ENCODE data around the gene RPRD1B.
"Not testable (repeated sequence)": the region's sequence is repeated elsewhere in the genome, so short reads cannot be mapped to it uniquely, and the experiment has no call there.

Gene RPRD1B

DNA sequence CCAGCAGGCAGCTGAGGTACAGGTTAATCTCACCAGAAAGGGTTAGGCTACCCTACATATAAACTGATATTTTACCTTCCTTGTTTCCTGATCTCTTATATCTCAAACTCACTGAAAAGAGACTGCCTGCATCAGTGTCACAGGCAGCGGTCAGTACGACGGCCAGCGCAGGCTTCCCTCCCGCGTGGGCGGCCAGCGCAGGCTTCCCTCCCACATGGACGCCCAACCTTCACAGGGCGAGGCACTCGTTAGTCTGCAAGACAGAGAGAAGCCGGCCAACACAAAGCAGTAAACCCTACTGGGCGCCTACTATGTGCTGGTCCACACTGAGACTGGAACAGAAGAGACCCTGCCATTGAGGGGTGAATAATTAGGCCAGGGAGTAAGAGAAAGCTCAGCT lies 33.3 kb upstream of the RPRD1B start:
- peak in 1 of 10 donors; percentile 81 for DNase-seq
- intact Hi-C loops (cut with DNase I): no loop called here

GRCh38 chr20:38001173-38001875 lies 32.2 kb upstream of the RPRD1B start:
- no peak for DNase-seq
- intact Hi-C loops (cut with DNase I): no loop called here

DNA sequence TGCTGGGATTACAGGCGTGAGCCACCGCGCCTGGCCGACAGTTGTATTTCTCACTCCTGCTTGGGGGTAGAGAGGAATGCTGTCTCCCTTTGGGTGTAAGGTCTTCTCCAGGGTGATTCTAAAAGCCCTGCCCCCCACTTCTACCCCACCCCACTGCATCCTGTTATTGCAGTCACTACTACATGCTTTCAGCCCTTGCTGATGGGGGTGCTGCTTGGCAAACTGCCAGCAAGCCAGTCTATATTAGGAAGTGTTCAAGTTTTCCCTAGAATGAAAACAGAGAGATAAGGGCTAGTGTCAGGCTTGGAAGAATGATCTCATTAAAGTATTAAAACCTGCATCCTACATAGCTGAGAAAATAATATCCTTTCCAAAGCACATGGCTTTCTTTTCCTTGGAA lies 31.6 kb upstream of the RPRD1B start:
- no peak for DNase-seq
- intact Hi-C loops (cut with DNase I): no loop called here

DNA sequence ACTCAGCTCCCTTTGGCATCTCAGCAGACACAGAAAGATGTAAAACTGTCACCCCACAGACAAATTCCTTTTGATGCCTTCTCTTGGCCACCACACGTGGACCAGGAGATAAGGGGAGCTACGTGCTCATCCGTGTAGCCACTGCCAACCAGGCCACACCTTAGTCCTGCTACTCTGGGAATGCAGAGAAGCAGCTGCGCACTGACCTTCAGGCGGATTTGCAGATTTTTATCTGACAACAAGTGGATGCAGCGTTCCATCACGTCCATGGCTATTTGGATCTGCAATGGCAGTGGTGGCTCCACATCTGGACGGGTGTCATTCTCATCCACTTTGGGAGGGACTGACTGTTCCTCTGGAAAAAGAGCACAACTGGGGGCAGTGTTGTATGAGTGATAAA lies 31.1 kb upstream of the RPRD1B start:
- intact Hi-C loops (cut with DNase I): no loop called here
- no peak for DNase-seq

DNA sequence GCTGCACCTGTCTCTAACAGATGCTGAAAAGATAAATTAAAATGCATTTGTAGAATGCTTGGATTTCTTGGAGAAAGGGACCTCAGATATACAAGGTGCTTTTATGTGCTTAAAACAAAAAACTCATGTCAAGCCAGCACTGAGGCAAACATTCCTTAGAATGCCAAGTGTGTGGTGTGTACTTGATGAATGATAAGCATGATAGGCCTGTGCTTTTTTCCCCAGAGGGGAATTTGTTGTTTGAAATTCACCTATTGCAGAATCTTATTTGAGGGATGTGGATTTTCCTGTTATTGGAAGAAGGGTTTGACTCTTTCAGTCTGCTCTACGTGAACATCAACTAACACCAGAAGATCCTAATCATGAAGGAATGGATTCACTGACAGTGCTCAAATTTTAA lies 29.1 kb upstream of the RPRD1B start:
- intact Hi-C loops (cut with DNase I): no loop called here
- no peak for DNase-seq

GRCh38 chr20:38005903-38006302 lies 27.6 kb upstream of the RPRD1B start:
- DNase-seq: no peak
- intact Hi-C loops (cut with DNase I): no loop called here

DNA sequence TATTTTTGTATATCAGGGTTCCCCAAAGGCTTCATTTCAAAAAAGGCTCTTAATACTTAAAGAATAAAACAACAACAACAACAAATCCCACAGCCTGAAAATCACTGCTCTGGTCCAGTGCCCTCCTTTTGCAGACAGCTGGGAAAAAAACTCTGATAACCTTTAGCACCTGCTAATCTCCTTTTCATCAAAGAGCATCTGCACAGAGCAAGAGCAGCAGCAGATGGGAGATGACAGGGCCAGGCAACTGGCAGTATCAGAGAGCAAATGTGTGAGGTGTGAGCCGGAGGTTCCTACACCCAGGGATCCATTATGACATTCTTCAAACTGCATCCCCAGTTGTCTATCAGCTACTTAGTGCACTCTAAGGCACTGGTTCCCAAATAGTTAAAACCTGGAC lies 26.0 kb upstream of the RPRD1B start:
- DNase-seq: no peak
- intact Hi-C loops (cut with DNase I): no loop called here

GRCh38 chr20:38008233-38008944 lies 25.2 kb upstream of the RPRD1B start:
- intact Hi-C loops (cut with DNase I): no loop called here
- DNase-seq: no peak

- DNase-seq; intact Hi-C loops (cut with DNase I): not testable (repeated sequence)
These were observed 24.1 kb upstream of the RPRD1B start for GRCh38 chr20:38009416-38009815.

- intact Hi-C loops (cut with DNase I): no loop called here
- DNase-seq: no peak
These were observed 21.9 kb upstream of the RPRD1B start for GRCh38 chr20:38011696-38012095.

DNA sequence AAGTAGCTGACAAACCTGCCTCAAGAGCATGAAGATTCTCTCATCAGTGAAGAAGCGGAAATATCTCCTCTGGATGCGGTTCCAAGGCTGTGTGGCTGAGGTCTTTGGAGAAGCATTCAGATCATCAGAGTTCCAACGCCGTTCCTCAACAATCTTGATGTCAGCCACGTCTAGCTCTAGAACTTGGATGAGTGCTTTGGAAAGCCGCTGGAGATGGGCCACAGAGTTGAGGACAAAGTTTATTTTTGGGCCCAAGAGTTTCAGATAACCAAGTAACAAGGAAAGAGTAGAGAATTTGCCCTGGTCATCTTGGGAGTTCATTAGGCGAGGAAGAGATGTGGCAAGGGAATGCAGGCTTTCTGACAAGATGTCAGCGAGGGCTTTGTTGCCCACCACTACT lies 21.2 kb upstream of the RPRD1B start:
- no peak for DNase-seq
- intact Hi-C loops (cut with DNase I): no loop called here

DNA sequence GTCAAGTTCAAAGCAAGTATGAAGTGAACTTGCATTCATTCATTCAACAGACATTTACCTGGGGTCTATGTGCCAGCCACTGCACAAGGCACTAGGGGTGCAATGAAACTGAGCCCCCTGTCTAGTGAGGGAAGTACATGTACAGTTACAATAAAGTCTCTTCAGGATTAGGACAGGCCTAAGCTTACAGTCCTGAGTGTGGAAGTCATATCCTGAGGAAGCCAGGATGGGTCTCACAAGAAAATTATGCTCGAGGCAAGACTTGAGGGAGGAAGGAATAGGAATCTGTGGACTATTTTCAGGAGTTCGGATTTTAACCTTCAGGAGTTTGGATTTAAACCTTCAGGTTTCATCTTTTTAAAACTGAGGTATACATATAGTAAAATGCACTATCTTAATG lies 19.7 kb upstream of the RPRD1B start:
- intact Hi-C loops (cut with DNase I): no loop called here
- DNase-seq: no peak

DNA sequence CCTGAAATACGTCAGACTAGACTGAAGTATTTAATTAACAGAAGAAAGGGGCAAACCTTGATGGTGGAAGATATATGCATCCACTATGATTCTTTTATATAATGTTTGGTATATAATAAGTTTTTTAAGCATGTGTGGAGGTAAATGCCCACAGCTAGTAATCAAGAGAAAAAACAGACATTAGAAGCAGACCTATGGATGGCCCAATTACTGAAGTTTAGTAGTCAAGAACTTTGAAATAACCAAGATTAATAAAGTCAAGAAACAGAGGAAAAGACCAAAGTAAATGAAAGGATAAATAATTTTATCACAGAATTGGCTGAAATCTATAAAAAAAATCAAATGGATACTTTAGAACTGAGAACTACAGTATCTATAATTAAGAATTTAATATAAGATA lies 15.6 kb upstream of the RPRD1B start:
- no peak for DNase-seq
- intact Hi-C loops (cut with DNase I): no loop called here

GRCh38 chr20:38018385-38018784 lies 15.2 kb upstream of the RPRD1B start:
- intact Hi-C loops (cut with DNase I): no loop called here
- DNase-seq: no peak

DNA sequence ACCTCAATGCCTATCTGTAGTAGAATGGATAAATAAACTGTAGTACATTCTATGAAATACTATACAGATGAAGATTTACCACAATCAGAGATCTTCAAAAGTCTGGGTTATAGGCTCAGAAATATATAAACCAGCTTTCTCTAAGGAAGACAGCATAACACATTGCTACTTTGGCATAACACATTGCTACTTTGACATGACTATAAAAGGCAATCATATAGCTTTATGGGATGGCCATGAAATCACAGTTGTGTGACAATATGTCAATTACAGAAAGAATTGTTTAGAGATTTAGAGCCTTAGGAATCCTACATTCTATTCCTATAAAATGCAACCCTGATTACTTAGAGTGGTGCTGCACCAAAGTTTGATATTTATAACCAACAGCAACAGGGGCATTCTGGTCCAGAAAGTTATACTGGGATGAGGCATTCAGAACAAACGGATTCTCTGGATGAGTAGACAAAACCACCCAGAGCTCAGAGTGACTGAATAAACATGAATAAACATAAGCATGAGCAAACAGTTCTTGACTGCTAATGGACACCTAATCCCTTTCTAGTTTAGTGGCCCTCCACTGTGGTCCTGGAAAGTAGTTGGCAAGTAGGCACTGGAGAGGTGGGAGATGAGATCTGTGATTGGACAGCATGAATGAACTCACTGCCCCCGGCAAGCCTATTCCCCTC lies 12.3 kb upstream of the RPRD1B start:
- no peak for DNase-seq
- intact Hi-C loops (cut with DNase I): no loop called here

- intact Hi-C loops (cut with DNase I): no loop called here
- no peak for DNase-seq
These were observed 10.2 kb upstream of the RPRD1B start for GRCh38 chr20:38023181-38024001.

GRCh38 chr20:38024496-38024895 lies 9.1 kb upstream of the RPRD1B start:
- intact Hi-C loops (cut with DNase I): no loop called here

GRCh38 chr20:38029453-38029852 lies 4.1 kb upstream of the RPRD1B start:
- no peak for DNase-seq
- intact Hi-C loops (cut with DNase I): no loop called here

More at GRCh38 chr20:38024496-38024895, 9.1 kb upstream of the RPRD1B start:
- no peak for DNase-seq

GRCh38 chr20:38031957-38032356 lies 1.6 kb upstream of the RPRD1B start:
- intact Hi-C loops (cut with DNase I): no loop called here
- no peak for DNase-seq

GRCh38 chr20:38032585-38033329 lies 789 bp upstream of the RPRD1B start:
- intact Hi-C loops (cut with DNase I): no loop called here
- DNase-seq: peak in 1 of 10 donors; percentile 14
